Activated naive CD4-positive, alpha-beta T cell treated with anti-CD3 and anti-CD28 coated beads, Interleukin-2, amount 50 U/mL, for 16 hours (primary cell): Measurements from ENCODE around the gene HS3ST3A1.
"Not testable (repeated sequence)": the region's sequence is repeated elsewhere in the genome, so short reads cannot be mapped to it uniquely, and the experiment has no call there.

Experiments
- DNase-seq: peaks from one replicate; pipeline ENCODE4 v3.0.0-alpha.2; 2020

Gene HS3ST3A1

GRCh38 chr17:13569398-13570123, 32.2 kb downstream of the HS3ST3A1 start:
- no peak for DNase-seq

- DNase-seq = no peak
These were observed 32.9 kb downstream of the HS3ST3A1 start for GRCh38 chr17:13568582-13569397.

GRCh38 chr17:13563866-13564265, 37.9 kb downstream of the HS3ST3A1 start:
- no peak for DNase-seq

- no peak for DNase-seq
These were observed 39.4 kb downstream of the HS3ST3A1 start for GRCh38 chr17:13562271-13562800.

GRCh38 chr17:13561606-13562270, 40.0 kb downstream of the HS3ST3A1 start:
- DNase-seq = no peak

- no peak for DNase-seq
These were observed 40.8 kb downstream of the HS3ST3A1 start for GRCh38 chr17:13560935-13561334.

- no peak for DNase-seq
These were observed 43.1 kb downstream of the HS3ST3A1 start for GRCh38 chr17:13558588-13558987.

- DNase-seq = no peak
These were observed 44.7 kb downstream of the HS3ST3A1 start for GRCh38 chr17:13557077-13557476.

GRCh38 chr17:13554231-13554630, 47.5 kb downstream of the HS3ST3A1 start:
- no peak for DNase-seq

- DNase-seq = no peak
These were observed 51.4 kb downstream of the HS3ST3A1 start for GRCh38 chr17:13550291-13550690.

GRCh38 chr17:13548576-13548975, 53.2 kb downstream of the HS3ST3A1 start:
- not testable (repeated sequence) for DNase-seq

GRCh38 chr17:13546851-13547250, 54.9 kb downstream of the HS3ST3A1 start:
- DNase-seq = no peak

GRCh38 chr17:13545941-13546340, 55.8 kb downstream of the HS3ST3A1 start:
- no peak for DNase-seq

GRCh38 chr17:13544765-13545164, 57.0 kb downstream of the HS3ST3A1 start:
- DNase-seq = no peak

- DNase-seq = no peak
These were observed 57.4 kb downstream of the HS3ST3A1 start for GRCh38 chr17:13544292-13544691.

- DNase-seq = no peak
These were observed 59.1 kb downstream of the HS3ST3A1 start for GRCh38 chr17:13542636-13543035.

- no peak for DNase-seq
These were observed 60.7 kb downstream of the HS3ST3A1 start for GRCh38 chr17:13541032-13541480.

GRCh38 chr17:13540546-13540945, 61.2 kb downstream of the HS3ST3A1 start:
- DNase-seq = no peak

GRCh38 chr17:13539421-13539820, 62.3 kb downstream of the HS3ST3A1 start:
- DNase-seq = no peak

- DNase-seq = no peak
These were observed 62.8 kb downstream of the HS3ST3A1 start for GRCh38 chr17:13538841-13539411.

GRCh38 chr17:13537871-13538643, 63.7 kb downstream of the HS3ST3A1 start:
- no peak for DNase-seq

GRCh38 chr17:13537167-13537731, 64.5 kb downstream of the HS3ST3A1 start:
- no peak for DNase-seq
